SK-N-SH (cell line): ENCODE data around the gene RCOR3. TPM values are rescaled to one million over a fixed set of nuclear protein-coding genes. Genes with fewer than 3 reads are reported as not detected.

Experiments used
- CTCF ChIA-PET: fragments of 300-600, 350-600 bp; formaldehyde crosslinking; extraction: SDS; loops from one replicate; lab custom pipeline; 2021; lab: Yijun Ruan, JAX
- POLR2A ChIA-PET: fragments of 350-600 bp; sonication (Branson Sonifier 250); formaldehyde crosslinking; extraction: SDS; loops from one replicate; lab custom pipeline; 2020; ENCODE audit warnings: antibody characterized with exemption, inconsistent platforms; lab: Yijun Ruan, JAX
- DNase-seq: peaks from one replicate; pipeline ENCODE4 v3.0.0; 2012
- H2AFZ ChIP-seq: fragments of 200-600 bp; sonication (generic); 2 replicates; pipeline ENCODE4 v1.8.1; 2016; ENCODE audit warnings: antibody characterized with exemption, mild to moderate bottlenecking, low read depth
- H3F3A ChIP-seq: fragments of 200-600 bp; sonication (generic); replicated peaks from 2 replicates; pipeline ENCODE3; 2016; ENCODE audit warnings: antibody characterized with exemption, mild to moderate bottlenecking; ENCODE audit not compliant: insufficient read depth
- H3K27ac ChIP-seq, 2 experiments: fragments of 200-500 bp in 1 of 2; fragments of 200-600 bp in 1 of 2; sonication (Bioruptor generic) in 1 of 2; sonication (generic), shearing (Covaris generic) in 1 of 2; 2 replicates each; pipeline versions ENCODE4 v1.5.1 to v1.6.1; 2014 to 2016; ENCODE audit warnings: low read depth in 2 of 2, inconsistent platforms in 1 of 2, low read length in 1 of 2, mild to moderate bottlenecking in 1 of 2, mixed read lengths in 1 of 2
- H3K27me3 ChIP-seq: fragments of 200-600 bp; sonication (generic), shearing (Covaris generic); 2 replicates; pipeline ENCODE4 v1.6.1; 2016; ENCODE audit warnings: mixed run types; ENCODE audit not compliant: insufficient read depth
- H3K36me3 ChIP-seq, 2 experiments: fragments of 200-500 bp in 1 of 2; fragments of 200-600 bp in 1 of 2; sonication (Bioruptor generic) in 1 of 2; sonication (generic) in 1 of 2; replicated peaks in 1 of 2; 2 replicates each; pipeline versions ENCODE3 to v1.5.1; 2014 to 2016; ENCODE audit warnings: low read length in 1 of 2, mild to moderate bottlenecking in 1 of 2; ENCODE audit not compliant: insufficient read depth in 2 of 2, control insufficient read depth in 1 of 2
- H3K4me1 ChIP-seq, 2 experiments: fragments of 200-500 bp in 1 of 2; fragments of 200-600 bp in 1 of 2; sonication (Bioruptor generic) in 1 of 2; sonication (generic), shearing (Covaris generic) in 1 of 2; 2 replicates each; pipeline versions ENCODE4 v1.5.1 to v1.6.1; 2014 to 2016; ENCODE audit warnings: low read depth in 1 of 2, low read length in 1 of 2, mixed run types in 1 of 2; ENCODE audit not compliant: insufficient read depth in 2 of 2, control insufficient read depth in 1 of 2
- H3K4me2 ChIP-seq: fragments of 200-600 bp; sonication (generic), shearing (Covaris generic); 2 replicates; pipeline ENCODE4 v1.6.1; 2017; ENCODE audit warnings: mixed run types
- H3K4me3 ChIP-seq, 2 experiments: fragments of 200-500 bp in 1 of 2; fragments of 200-600 bp in 1 of 2; sonication (Bioruptor generic) in 1 of 2; sonication (generic), shearing (Covaris generic) in 1 of 2; 2 replicates each; pipeline versions ENCODE4 v1.5.1 to v1.8.1; 2014 to 2016; ENCODE audit warnings: low read depth in 2 of 2, inconsistent platforms in 1 of 2, low read length in 1 of 2, mild to moderate bottlenecking in 1 of 2, mixed read lengths in 1 of 2, moderate library complexity in 1 of 2
- H3K79me2 ChIP-seq: fragments of 200-600 bp; sonication (generic); 2 replicates; pipeline ENCODE4 v1.8.1; 2017; ENCODE audit warnings: mild to moderate bottlenecking; ENCODE audit not compliant: insufficient read depth
- H3K9ac ChIP-seq: fragments of 200-600 bp; sonication (generic); 2 replicates; pipeline ENCODE4 v1.6.1; 2017; ENCODE audit warnings: mixed run types
- H3K9me2 ChIP-seq: fragments of 200-600 bp; sonication (generic); 2 replicates; pipeline ENCODE4 v1.6.1; 2017; ENCODE audit warnings: mixed run types
- H3K9me3 ChIP-seq: fragments of 200-600 bp; sonication (generic); 2 replicates; pipeline ENCODE4 v1.6.1; 2017; ENCODE audit warnings: mixed run types, mild to moderate bottlenecking, moderate library complexity
- H4K20me1 ChIP-seq: fragments of 200-600 bp; sonication (generic); 2 replicates; pipeline ENCODE4 v1.6.1; 2017; ENCODE audit warnings: mild to moderate bottlenecking, mixed run types; ENCODE audit not compliant: insufficient read depth
- CHD2 ChIP-seq: fragments of 150-350 bp; IDR thresholded peaks from 2 replicates; pipeline ENCODE4 v1.6.1; 2018; ENCODE audit warnings: low read length; ENCODE audit not compliant: partially characterized antibody
- EZH2phosphoT487 ChIP-seq: fragments of 200-600 bp; sonication (generic); IDR thresholded peaks from 2 replicates; pipeline ENCODE4 v1.6.1; 2017; ENCODE audit warnings: low read depth, mixed run types, mild to moderate bottlenecking, antibody characterized with exemption, moderate library complexity, borderline replicate concordance
- FOSL2 ChIP-seq: IDR thresholded peaks from 2 replicates; pipeline ENCODE4 v1.4.0; 2012; ENCODE audit warnings: low read depth, mild to moderate bottlenecking, moderate library complexity, borderline replicate concordance
- FOXM1 ChIP-seq: IDR thresholded peaks from 2 replicates; pipeline ENCODE4 v1.4.0; 2012; ENCODE audit warnings: low read depth, mild to moderate bottlenecking
- GABPA ChIP-seq: IDR thresholded peaks from 2 replicates; pipeline ENCODE4 v1.4.0; 2012; ENCODE audit warnings: low read depth, mild to moderate bottlenecking
- JUND ChIP-seq: IDR thresholded peaks from 2 replicates; pipeline ENCODE4 v1.4.0; 2012
- MEF2A ChIP-seq: IDR thresholded peaks from 2 replicates; pipeline ENCODE4 v1.4.0; 2012; ENCODE audit warnings: low read depth, borderline replicate concordance
- MXI1 ChIP-seq: IDR thresholded peaks from 2 replicates; pipeline ENCODE4 v1.6.1; 2012; ENCODE audit warnings: mild to moderate bottlenecking, low read depth, low read length, improper control_type of control experiment
- NFIC ChIP-seq: IDR thresholded peaks from 2 replicates; pipeline ENCODE4 v1.4.0; 2012; ENCODE audit warnings: borderline replicate concordance
- POLR2AphosphoS5 ChIP-seq: IDR thresholded peaks from 2 replicates; pipeline ENCODE4 v1.6.1; 2012; ENCODE audit warnings: low read depth, low read length
- RCOR1 ChIP-seq: fragments of 150-350 bp; IDR thresholded peaks from 2 replicates; pipeline ENCODE4 v1.6.1; 2017; ENCODE audit warnings: antibody characterized with exemption, low read length
- RXRA ChIP-seq: IDR thresholded peaks from 2 replicates; pipeline ENCODE4 v1.4.0; 2012; ENCODE audit warnings: low read depth, mild to moderate bottlenecking, borderline replicate concordance
- SIN3A ChIP-seq: IDR thresholded peaks from 2 replicates; pipeline ENCODE4 v1.6.1; 2012; ENCODE audit warnings: low read depth, mild to moderate bottlenecking, low read length, moderate library complexity, borderline replicate concordance
- TAF1 ChIP-seq: IDR thresholded peaks from 2 replicates; pipeline ENCODE4 v1.6.1; 2012; ENCODE audit warnings: low read depth, mild to moderate bottlenecking, low read length, moderate library complexity, borderline replicate concordance
- TCF12 ChIP-seq: IDR thresholded peaks from 2 replicates; pipeline ENCODE4 v1.4.0; 2012
- TEAD4 ChIP-seq: IDR thresholded peaks from 2 replicates; pipeline ENCODE4 v1.4.0; 2012; ENCODE audit warnings: mild to moderate bottlenecking, borderline replicate concordance; ENCODE audit not compliant: insufficient read depth
- YY1 ChIP-seq: IDR thresholded peaks from 2 replicates; pipeline ENCODE4 v1.4.0; 2012; ENCODE audit warnings: low read depth, mild to moderate bottlenecking
- WGBS: methylation state at CpG from one replicate; pipeline ENCODE4 v1.1.6; 2017; ENCODE audit warnings: low lambda C conversion rate; 5-methylcytosine and 5-hydroxymethylcytosine counted together
- polyA plus RNA-seq, 3 experiments: library from polyadenylated mRNA; depleted of rRNA; stranded (reverse); fragments of >200 nt; gene quantifications; 2 replicates each; pipeline ENCODE4 v1.2.3, GENCODE V29; 2012
- TF ChIP-seq, protein P1 (sequence below): IDR thresholded peaks from 2 replicates; pipeline ENCODE4 v1.4.0; 2012; ENCODE audit warnings: low read depth, borderline replicate concordance
- TF ChIP-seq, protein P2 (sequence below): IDR thresholded peaks from 2 replicates; pipeline ENCODE4; 2012

The RCOR3 gene
- polyA plus RNA-seq, 1 of the 3 experiments (the other 2 are of a cell fraction): 18.7 TPM

DNA sequence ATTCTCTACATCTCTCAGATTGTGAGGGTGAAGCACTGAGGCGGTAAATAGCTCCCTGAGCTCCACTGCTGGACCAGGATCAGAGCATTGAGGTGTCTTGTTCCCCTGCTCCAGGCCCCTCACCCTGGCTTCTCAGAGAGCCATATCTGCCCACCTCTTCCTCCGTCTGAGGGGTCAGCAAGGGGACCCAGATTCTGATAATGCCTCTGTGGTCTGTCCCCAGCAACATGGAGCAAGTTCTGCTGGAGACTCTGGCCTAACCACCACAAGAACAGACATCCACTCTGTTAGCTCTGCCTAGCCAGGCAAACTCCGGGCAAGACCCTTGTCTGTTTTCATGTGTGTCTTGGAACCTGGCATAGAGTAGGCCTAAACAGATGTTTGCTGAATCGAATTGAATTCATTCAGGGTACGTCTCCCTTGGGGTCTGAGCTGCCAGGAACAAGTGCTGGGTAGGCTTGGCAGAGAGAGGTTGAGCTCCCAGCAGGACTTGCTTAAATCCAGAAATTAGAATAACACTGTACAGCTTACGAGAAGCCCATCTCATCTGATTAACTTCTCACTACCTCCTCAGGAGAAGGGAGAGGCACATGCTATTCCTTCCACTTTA is 69.8 kb downstream of the RCOR3 start:
- Histone ChIP-seq H3K27me3 (no peaks in the 10 kb centered on the region), H3K9me2 (no peaks in the 10 kb centered on the region), H2AFZ (no peak overlapping the region), H3K79me2 (peaks cover 10% of the 10 kb centered on the region; the same call in 1 of the 2 replicates), H3K9ac (no peak overlapping the region), H3K4me1 (peaks cover 0 to 47% of the 10 kb centered on the region in 2 experiments; a peak in 3 of 4 replicates), H3K9me3 (no peaks in the 10 kb centered on the region), H3F3A (peaks cover 3% of the 10 kb centered on the region), H4K20me1 (no peaks in the 10 kb centered on the region), H3K4me3 (no peak overlapping the region), H3K4me2 (no peak overlapping the region), H3K36me3 (no peaks in the 10 kb centered on the region), H3K27ac (no peak overlapping the region)
- ChIA-PET CTCF (interaction anchor here (0.6 to 2.6 kb wide), 4 partner anchors 17 to 327 kb away, joined by 3 to 20 read pairs (median 6); no protein-coding TSS in a partner anchor), POLR2A (no interaction called here)
- WGBS: 92% methylated on average over 4 of the region's 6 CpGs
- TF ChIP-seq RCOR1 (no peak), MXI1 (no peak), JUND (no peak), FOXM1 (no peak), POLR2AphosphoS5 (no peak), TCF12 (no peak), RXRA (no peak), NFIC (no peak), TAF1 (no peak), EZH2phosphoT487 (no peak), YY1 (no peak)
- TF ChIP-seq, protein P1, sequence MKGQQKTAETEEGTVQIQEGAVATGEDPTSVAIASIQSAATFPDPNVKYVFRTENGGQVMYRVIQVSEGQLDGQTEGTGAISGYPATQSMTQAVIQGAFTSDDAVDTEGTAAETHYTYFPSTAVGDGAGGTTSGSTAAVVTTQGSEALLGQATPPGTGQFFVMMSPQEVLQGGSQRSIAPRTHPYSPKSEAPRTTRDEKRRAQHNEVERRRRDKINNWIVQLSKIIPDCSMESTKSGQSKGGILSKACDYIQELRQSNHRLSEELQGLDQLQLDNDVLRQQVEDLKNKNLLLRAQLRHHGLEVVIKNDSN: no peak
- TF ChIP-seq, protein P2, sequence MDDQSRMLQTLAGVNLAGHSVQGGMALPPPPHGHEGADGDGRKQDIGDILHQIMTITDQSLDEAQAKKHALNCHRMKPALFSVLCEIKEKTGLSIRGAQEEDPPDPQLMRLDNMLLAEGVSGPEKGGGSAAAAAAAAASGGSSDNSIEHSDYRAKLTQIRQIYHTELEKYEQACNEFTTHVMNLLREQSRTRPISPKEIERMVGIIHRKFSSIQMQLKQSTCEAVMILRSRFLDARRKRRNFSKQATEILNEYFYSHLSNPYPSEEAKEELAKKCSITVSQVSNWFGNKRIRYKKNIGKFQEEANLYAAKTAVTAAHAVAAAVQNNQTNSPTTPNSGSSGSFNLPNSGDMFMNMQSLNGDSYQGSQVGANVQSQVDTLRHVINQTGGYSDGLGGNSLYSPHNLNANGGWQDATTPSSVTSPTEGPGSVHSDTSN: no peak
- DNase-seq: no peak

GRCh38 chr1:211329764-211330201 is 70.6 kb downstream of the RCOR3 start:
- Histone ChIP-seq H3K79me2 (peaks cover 10% of the 10 kb centered on the region; the same call in 1 of the 2 replicates), H3K9ac (no peak overlapping the region), H3K9me3 (no peaks in the 10 kb centered on the region), H4K20me1 (no peaks in the 10 kb centered on the region), H2AFZ (no peak overlapping the region), H3K4me2 (no peak overlapping the region), H3F3A (peaks cover 3% of the 10 kb centered on the region)
- POLR2A ChIA-PET: no interaction called here
- CTCF ChIA-PET: interaction anchor here (1.9 to 2.6 kb wide), 2 partner anchors 140 to 184 kb away, joined by 8 to 20 read pairs; no protein-coding TSS in a partner anchor
- WGBS: 83% methylated on average over 2 of the region's 4 CpGs
- no peak for TF ChIP-seq CHD2
- no peak for TF ChIP-seq RCOR1
- TF ChIP-seq MEF2A: no peak
- TF ChIP-seq GABPA: no peak
- TF ChIP-seq FOXM1: no peak
- TF ChIP-seq TEAD4: no peak
- no peak for TF ChIP-seq RXRA
- TF ChIP-seq FOSL2: no peak
- no peak for TF ChIP-seq NFIC
- no peak for TF ChIP-seq TCF12
- TF ChIP-seq, protein P1: no peak
- TF ChIP-seq SIN3A: no peak
- no peak for TF ChIP-seq EZH2phosphoT487
- no peak for TF ChIP-seq YY1
- no peak for TF ChIP-seq MXI1
- TF ChIP-seq, all 33 proteins: peak for 0
- H3K9me2 ChIP-seq: no peaks in the 10 kb centered on the region
- H3K27ac ChIP-seq: no peak overlapping the region
- H3K4me1 ChIP-seq: peaks cover 0 to 47% of the 10 kb centered on the region in 2 experiments; a peak in 3 of 4 replicates
- H3K27me3 ChIP-seq: no peaks in the 10 kb centered on the region
- H3K4me3 ChIP-seq: no peak overlapping the region
- no peaks in the 10 kb centered on the region for H3K36me3 ChIP-seq
- no peak for DNase-seq
